ENCODE measurements around the gene MARVELD3.

MARVELD3 gene

GRCh38 chr16:71622088-71622487, 3.9 kb upstream of the MARVELD3 start:
- in situ Hi-C loops (cut with MboI; ENCODE audit: low sequenced_read_pairs), result no loop called here

GRCh38 chr16:71623597-71623996, 2.4 kb upstream of the MARVELD3 start:
- in situ Hi-C loops (cut with MboI; ENCODE audit: low sequenced_read_pairs), result no loop called here

- in situ Hi-C loops (cut with MboI; ENCODE audit: low sequenced_read_pairs), result no loop called here
Measured at GRCh38 chr16:71625113-71625850, 702 bp upstream of the MARVELD3 start.

- in situ Hi-C loops (cut with MboI; ENCODE audit: low sequenced_read_pairs), result no loop called here
Measured at GRCh38 chr16:71626858-71627213, 852 bp downstream of the MARVELD3 start.

GRCh38 chr16:71627731-71628181, 1.8 kb downstream of the MARVELD3 start:
- in situ Hi-C loops (cut with MboI; ENCODE audit: low sequenced_read_pairs), result no loop called here

- in situ Hi-C loops (cut with MboI; ENCODE audit: low sequenced_read_pairs), result no loop called here
Measured at GRCh38 chr16:71628810-71629209, 2.8 kb downstream of the MARVELD3 start.

GRCh38 chr16:71629278-71630016, 3.5 kb downstream of the MARVELD3 start:
- in situ Hi-C loops (cut with MboI; ENCODE audit: low sequenced_read_pairs), result no loop called here

- in situ Hi-C loops (cut with MboI; ENCODE audit: low sequenced_read_pairs), result no loop called here
Measured at GRCh38 chr16:71630808-71631207, 4.8 kb downstream of the MARVELD3 start.

- in situ Hi-C loops (cut with MboI; ENCODE audit: low sequenced_read_pairs), result no loop called here
Measured at GRCh38 chr16:71631776-71632175, 5.8 kb downstream of the MARVELD3 start.

GRCh38 chr16:71635632-71636031, 9.6 kb downstream of the MARVELD3 start:
- in situ Hi-C loops (cut with MboI; ENCODE audit: low sequenced_read_pairs), result no loop called here

- in situ Hi-C loops (cut with MboI; ENCODE audit: low sequenced_read_pairs), result no loop called here
Measured at GRCh38 chr16:71637398-71637797, 11.4 kb downstream of the MARVELD3 start.

- in situ Hi-C loops (cut with MboI; ENCODE audit: low sequenced_read_pairs), result no loop called here
Measured at GRCh38 chr16:71645450-71645849, 19.5 kb downstream of the MARVELD3 start.

- in situ Hi-C loops (cut with MboI; ENCODE audit: low sequenced_read_pairs), result no loop called here
Measured at GRCh38 chr16:71647391-71647790, 21.4 kb downstream of the MARVELD3 start.

- in situ Hi-C loops (cut with MboI; ENCODE audit: low sequenced_read_pairs), result no loop called here
Measured at GRCh38 chr16:71648162-71648561, 22.2 kb downstream of the MARVELD3 start.

- in situ Hi-C loops (cut with MboI; ENCODE audit: low sequenced_read_pairs), result no loop called here
Measured at GRCh38 chr16:71648921-71649320, 22.9 kb downstream of the MARVELD3 start.

GRCh38 chr16:71649704-71650103, 23.7 kb downstream of the MARVELD3 start:
- in situ Hi-C loops (cut with MboI; ENCODE audit: low sequenced_read_pairs), result no loop called here

- in situ Hi-C loops (cut with MboI; ENCODE audit: low sequenced_read_pairs), result no loop called here
Measured at GRCh38 chr16:71658771-71659170, 32.8 kb downstream of the MARVELD3 start.

- in situ Hi-C loops (cut with MboI; ENCODE audit: low sequenced_read_pairs), result no loop called here
Measured at GRCh38 chr16:71659471-71659870, 33.5 kb downstream of the MARVELD3 start.

GRCh38 chr16:71666264-71666663, 40.3 kb downstream of the MARVELD3 start:
- in situ Hi-C loops (cut with MboI; ENCODE audit: low sequenced_read_pairs), result no loop called here

GRCh38 chr16:71666928-71667707, 41.1 kb downstream of the MARVELD3 start:
- in situ Hi-C loops (cut with MboI; ENCODE audit: low sequenced_read_pairs), result no loop called here

- in situ Hi-C loops (cut with MboI; ENCODE audit: low sequenced_read_pairs), result no loop called here
Measured at GRCh38 chr16:71669926-71670536, 44.0 kb downstream of the MARVELD3 start.
